ENCODE data around the gene SRSF9.

GRCh38 chr12:120417917-120418580, 51.5 kb downstream of the SRSF9 start:
- TF ChIP-seq EZH2 (IDR thresholded peaks at IDR 0.05; ENCODE audit: low read depth) (no peak), CTCF (conservative IDR thresholded peaks at IDR 0.05) (no peak)

Measured in PC-9 (cell line).